C4-2B (cell line): ENCODE measurements around the gene FSHB.
"Not testable (repeated sequence)": the region's sequence is repeated elsewhere in the genome, so short reads cannot be mapped to it uniquely, and the experiment has no call there.

Experiments used
- H3K27ac ChIP-seq: fragments of 450-650 bp; 2 replicates; pipeline ENCODE4 v1.5.1; 2017
- CTCF ChIP-seq: fragments of 450-650 bp; conservative IDR thresholded peaks from 2 replicates; pipeline ENCODE4 v1.5.1; 2017; ENCODE audit warnings: mild to moderate bottlenecking
- ZFX ChIP-seq: fragments of 450-650 bp; IDR thresholded peaks from 2 replicates; pipeline ENCODE4 v1.6.1; 2017

Gene FSHB

GRCh38 chr11:30230714-30231113 is at the start of gene FSHB:
Gene FSHB (plus strand): TSS chr11:30231014. CDS start chr11:30231903, 889 bp downstream.
- H3K27ac ChIP-seq = no peak within 1 kb of the TSS
- TF ChIP-seq ZFX = no peak

GRCh38 chr11:30186748-30187147 is 44.1 kb upstream of the FSHB start:
- H3K27ac ChIP-seq = no peak overlapping the region
- TF ChIP-seq CTCF = no peak
- no peak for TF ChIP-seq ZFX

- no peak overlapping the region for H3K27ac ChIP-seq
- TF ChIP-seq CTCF (no peak), ZFX (no peak)
Measured at GRCh38 chr11:30192620-30193019, 38.2 kb upstream of the FSHB start.

GRCh38 chr11:30196400-30197206 is 34.2 kb upstream of the FSHB start:
- no peak for TF ChIP-seq ZFX
- TF ChIP-seq CTCF = peak; percentile 91
- no peak overlapping the region for H3K27ac ChIP-seq

GRCh38 chr11:30197869-30198268 is 32.9 kb upstream of the FSHB start:
- TF ChIP-seq CTCF = no peak
- TF ChIP-seq ZFX = no peak
- H3K27ac ChIP-seq = no peak overlapping the region

GRCh38 chr11:30202989-30203388 is 27.8 kb upstream of the FSHB start:
- H3K27ac ChIP-seq = not testable (repeated sequence)

- H3K27ac ChIP-seq = no peak overlapping the region
- TF ChIP-seq ZFX = no peak
- TF ChIP-seq CTCF = no peak
Measured at GRCh38 chr11:30203850-30204249, 27.0 kb upstream of the FSHB start.

- TF ChIP-seq CTCF (no peak), ZFX (no peak)
- H3K27ac ChIP-seq = no peak overlapping the region
Measured at GRCh38 chr11:30206249-30206996, 24.4 kb upstream of the FSHB start.
